ENCODE results near the gene SEL1L3. TPM values are rescaled to one million over a fixed set of nuclear protein-coding genes. Genes with fewer than 3 reads are reported as not detected.

Gene SEL1L3
- total and polyA plus RNA-seq, 2 donors (not counting 3 experiments of a cell fraction or from before 2014, with no cell fraction given), result 53.4 to 122 TPM

DNA sequence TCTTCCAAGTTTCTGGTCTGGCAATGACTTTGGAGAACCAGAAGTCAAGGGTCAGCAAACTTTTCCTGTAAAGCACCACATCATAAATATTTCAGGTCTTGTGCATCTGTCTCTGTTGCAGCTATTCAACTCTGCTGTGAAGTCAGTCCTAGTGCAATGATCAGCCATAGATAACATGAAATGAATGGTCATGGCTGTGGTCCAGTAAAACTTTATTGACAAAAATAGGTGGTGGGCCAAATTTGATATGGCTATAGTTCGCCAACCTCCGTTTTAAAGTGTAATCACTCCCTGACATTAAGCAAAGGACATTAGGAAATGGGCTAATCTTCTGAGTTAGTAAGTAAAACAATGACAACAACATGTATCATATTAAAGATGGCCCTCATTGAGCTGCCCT lies 20.8 kb upstream of the SEL1L3 start:
- intact Hi-C loops (cut with micrococcal nuclease) (no loop called here), dilution Hi-C loops (cut with MboI; ENCODE audit: extremely low pct_ligation_motif_present, low sequenced_read_pairs) (no loop called here)
- no peaks in the 10 kb centered on the region for H3K36me3 ChIP-seq (ENCODE audit: control insufficient read depth in 2 of 2, extremely low read depth in 1 of 2, insufficient read depth in 2 of 2, low read length in 2 of 2)
- no peak overlapping the region for H3K4me3 ChIP-seq (replicated peaks in 1 of 3; ENCODE audit: insufficient read depth in 1 of 3, low read depth in 1 of 3, low read length in 3 of 3)
- no peak overlapping the region for H3K27ac ChIP-seq (ENCODE audit: insufficient read depth, low read depth, low read length)
- no TSS peak for BruUV-seq (replicated peaks)
- TF ChIP-seq JUN (IDR thresholded peaks at IDR 0.05; ENCODE audit: borderline replicate concordance, insufficient read depth, insufficient read length, low read depth) (no peak), GATA2 (IDR thresholded peaks at IDR 0.05; ENCODE audit: insufficient read depth, insufficient read length, low read depth, low read length) (no peak), POLR2A (IDR thresholded peaks at IDR 0.05; ENCODE audit: low read depth, low read length) (no peak), FOS (IDR thresholded peaks at IDR 0.05; ENCODE audit: borderline replicate concordance, insufficient read depth, low read length) (no peak), POLR2AphosphoS5 (IDR thresholded peaks at IDR 0.05; ENCODE audit: insufficient read depth, low read depth, low read length) (no peak), EZH2 (IDR thresholded peaks at IDR 0.05; ENCODE audit: borderline replicate concordance, low read depth, low read length, severe bottlenecking) (no peak), MYC (IDR thresholded peaks at IDR 0.05; ENCODE audit: low read depth, low read length) (no peak)
- TF ChIP-seq, protein P1, sequence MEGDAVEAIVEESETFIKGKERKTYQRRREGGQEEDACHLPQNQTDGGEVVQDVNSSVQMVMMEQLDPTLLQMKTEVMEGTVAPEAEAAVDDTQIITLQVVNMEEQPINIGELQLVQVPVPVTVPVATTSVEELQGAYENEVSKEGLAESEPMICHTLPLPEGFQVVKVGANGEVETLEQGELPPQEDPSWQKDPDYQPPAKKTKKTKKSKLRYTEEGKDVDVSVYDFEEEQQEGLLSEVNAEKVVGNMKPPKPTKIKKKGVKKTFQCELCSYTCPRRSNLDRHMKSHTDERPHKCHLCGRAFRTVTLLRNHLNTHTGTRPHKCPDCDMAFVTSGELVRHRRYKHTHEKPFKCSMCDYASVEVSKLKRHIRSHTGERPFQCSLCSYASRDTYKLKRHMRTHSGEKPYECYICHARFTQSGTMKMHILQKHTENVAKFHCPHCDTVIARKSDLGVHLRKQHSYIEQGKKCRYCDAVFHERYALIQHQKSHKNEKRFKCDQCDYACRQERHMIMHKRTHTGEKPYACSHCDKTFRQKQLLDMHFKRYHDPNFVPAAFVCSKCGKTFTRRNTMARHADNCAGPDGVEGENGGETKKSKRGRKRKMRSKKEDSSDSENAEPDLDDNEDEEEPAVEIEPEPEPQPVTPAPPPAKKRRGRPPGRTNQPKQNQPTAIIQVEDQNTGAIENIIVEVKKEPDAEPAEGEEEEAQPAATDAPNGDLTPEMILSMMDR (IDR thresholded peaks at IDR 0.05; ENCODE audit: extremely low read depth in 1 of 2, insufficient read depth in 1 of 2, low read depth in 1 of 2, low read length in 2 of 2), result no peak
- TF ChIP-seq, protein P2, sequence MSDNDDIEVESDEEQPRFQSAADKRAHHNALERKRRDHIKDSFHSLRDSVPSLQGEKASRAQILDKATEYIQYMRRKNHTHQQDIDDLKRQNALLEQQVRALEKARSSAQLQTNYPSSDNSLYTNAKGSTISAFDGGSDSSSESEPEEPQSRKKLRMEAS (IDR thresholded peaks at IDR 0.05; ENCODE audit: insufficient read depth, insufficient read length), result no peak
- H3K4me2 ChIP-seq (ENCODE audit: insufficient read depth, low read length), result no peak overlapping the region
- ChIA-PET POLR2A (no interaction called here), CTCF (interaction anchor here (0.8 to 1.4 kb wide), 3 partner anchors 10 to 29 kb away, joined by 3 to 4 read pairs (median 4); no protein-coding TSS in a partner anchor)
- H3K9me3 ChIP-seq (replicated peaks; ENCODE audit: control insufficient read depth, insufficient read depth, low read length), result no peaks in the 10 kb centered on the region
- H3K9ac ChIP-seq (replicated peaks; ENCODE audit: extremely low read depth, insufficient read depth, low read length), result no peak overlapping the region
- no peaks in the 10 kb centered on the region for H3K27me3 ChIP-seq (ENCODE audit: control insufficient read depth in 2 of 2, insufficient read depth in 2 of 2, low read length in 2 of 2)
- H4K20me1 ChIP-seq (replicated peaks; ENCODE audit: control insufficient read depth, extremely low read depth, insufficient read depth, low read length), result no peaks in the 10 kb centered on the region
- no peaks in the 10 kb centered on the region for H3K79me2 ChIP-seq (ENCODE audit: control insufficient read depth, insufficient read depth, low read length)
- no peaks in the 10 kb centered on the region for H3K9me1 ChIP-seq (replicated peaks; ENCODE audit: control insufficient read depth, extremely low read depth, insufficient read depth, low read length)
- no peak overlapping the region for H2AFZ ChIP-seq (ENCODE audit: low read depth, low read length)
- peaks cover 15% of the 10 kb centered on the region for H3K4me1 ChIP-seq (ENCODE audit: control insufficient read depth, extremely low read depth, insufficient read depth, low read length)
- FAIRE-seq (no peak), DNase-seq (ENCODE audit: low read depth, low spot score) (no peak)

All from endothelial cell of umbilical vein (primary cell).